ENCODE data around the gene FOXG1. TPM values are rescaled to one million over a fixed set of nuclear protein-coding genes. Genes with fewer than 3 reads are reported as not detected.

Gene FOXG1
- total and polyA plus RNA-seq, 2 of the 4 experiments (the other 2 are of a cell fraction), result not detected

DNA sequence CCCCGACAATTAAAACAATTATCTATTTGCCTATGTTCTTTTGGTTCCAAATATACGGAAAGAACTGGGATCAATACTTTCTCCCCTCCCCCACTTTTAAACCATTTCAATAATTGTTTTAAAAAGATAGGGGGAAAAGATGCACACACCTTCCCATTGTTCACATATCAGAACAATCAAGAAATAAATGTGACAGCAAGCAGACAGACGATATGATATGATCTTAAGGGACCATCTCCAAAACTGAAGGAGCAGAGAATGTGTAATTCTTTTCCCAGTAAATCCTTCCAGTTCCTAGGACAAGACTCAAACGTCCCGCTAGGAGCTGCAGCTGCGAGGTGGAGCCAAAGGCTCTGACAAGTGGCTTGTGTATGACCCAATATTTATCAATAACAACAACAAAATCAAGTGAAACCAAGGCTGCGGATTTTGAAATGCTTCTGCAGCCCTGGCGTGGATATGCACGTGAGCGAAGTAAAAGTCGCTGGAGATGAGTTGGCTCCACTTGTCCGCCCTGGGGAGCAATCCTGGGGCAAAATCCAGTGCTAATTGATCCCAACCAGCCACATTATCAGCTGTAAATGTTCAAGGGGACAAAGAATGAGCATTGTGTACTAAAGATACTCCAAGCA, 8.2 kb upstream of the FOXG1 start:
- no peak overlapping the region for H3K27ac ChIP-seq (ENCODE audit: insufficient read depth, low read length)
- WGBS, 2 experiments (ENCODE audit: extremely low coverage in 2 of 2, insufficient read length in 1 of 2), result 20% methylated on average over 1 of the region's 12 CpGs; no CpG with 5 or more reads in 1 of the 2 experiments
- CTCF ChIA-PET, result interaction anchor here (0.9 to 2.1 kb wide), 5 partner anchors 17 to 1613 kb away, joined by 3 to 6 read pairs (median 3); no protein-coding TSS in a partner anchor

More for the DNA sequence above, 8.2 kb upstream of the FOXG1 start:
- no peak overlapping the region for H2AK9ac ChIP-seq (replicated peaks; ENCODE audit: low read depth, low read length, poor library complexity)
- H2AFZ ChIP-seq (replicated peaks; ENCODE audit: low read length, poor library complexity), result no peak overlapping the region
- no peak for ATAC-seq (ENCODE audit: low read depth)
- intact Hi-C loops (cut with micrococcal nuclease), result loop anchor here (5.0 to 10.0 kb wide), 2 partner anchors 1166 to 1249 kb away; partner anchors contain the start of gene PRKD1
- no peaks in the 10 kb centered on the region for H3K9me1 ChIP-seq (ENCODE audit: insufficient read depth, low read length)
- H2AK5ac ChIP-seq (ENCODE audit: low read depth, low read length), result no peak overlapping the region
- dilution Hi-C loops (cut with HindIII; ENCODE audit: low sequenced_read_pairs, unreplicated experiment), result loop anchor here (10.0 kb wide), 1 partner anchor 776 kb away; no protein-coding TSS in a partner anchor
- no peak overlapping the region for H3K56ac ChIP-seq (ENCODE audit: extremely low read depth, insufficient read depth, low read length)
- no TSS peak for BruUV-seq (replicated peaks)
- no peak overlapping the region for H3K4ac ChIP-seq (ENCODE audit: low read depth, low read length)
- H3K18ac ChIP-seq (ENCODE audit: low read depth, low read length), result no peak overlapping the region
- H3K14ac ChIP-seq (replicated peaks; ENCODE audit: low read depth, low read length), result no peak overlapping the region
- in situ Hi-C loops (cut with MboI; ENCODE audit: low sequenced_read_pairs), result loop anchor here (10.0 to 25.0 kb wide), 2 partner anchors 1254 to 1456 kb away; no protein-coding TSS in a partner anchor
- DNase-seq, result no peak
- H3K27me3 ChIP-seq (ENCODE audit: control insufficient read depth, insufficient read depth, low read length), result peaks cover 78% of the 10 kb centered on the region
- TF ChIP-seq FOS (IDR thresholded peaks at IDR 0.05; ENCODE audit: low read depth, low read length), result no peak
- no peak for TF ChIP-seq SMC3 (IDR thresholded peaks at IDR 0.05; ENCODE audit: low read depth, low read length)
- TF ChIP-seq BHLHE40 (IDR thresholded peaks at IDR 0.05; ENCODE audit: low read depth, low read length), result no peak
- no peak for TF ChIP-seq RFX5 (IDR thresholded peaks at IDR 0.05; ENCODE audit: low read depth, low read length)
- no peak for TF ChIP-seq RAD21 (IDR thresholded peaks at IDR 0.05; ENCODE audit: low read length)
- TF ChIP-seq RCOR1 (IDR thresholded peaks at IDR 0.05; ENCODE audit: insufficient replicate concordance, low read length), result no peak
- no peak for TF ChIP-seq POLR2A (IDR thresholded peaks at IDR 0.05; ENCODE audit: low read depth, low read length)
- H4K20me1 ChIP-seq (ENCODE audit: insufficient read depth, low read length), result no peaks in the 10 kb centered on the region
- no peaks in the 10 kb centered on the region for H3K79me1 ChIP-seq (ENCODE audit: low read depth in 1 of 2, low read length in 2 of 2)
- H3K4me3 ChIP-seq (ENCODE audit: insufficient read depth, low read depth, low read length), result no peak overlapping the region
- H2BK15ac ChIP-seq (ENCODE audit: low read depth, low read length), result no peak overlapping the region
- H3K9ac ChIP-seq (ENCODE audit: low read depth, low read length), result no peak overlapping the region
- H3K9me3 ChIP-seq (ENCODE audit: control insufficient read depth, insufficient read depth, low read length), result peaks cover 4% of the 10 kb centered on the region
- no peak overlapping the region for H2BK5ac ChIP-seq (ENCODE audit: low read depth, low read length, poor library complexity, severe bottlenecking)
- no peak overlapping the region for H2BK20ac ChIP-seq (ENCODE audit: low read depth, low read length)
- H4K91ac ChIP-seq (ENCODE audit: insufficient read depth, low read depth, low read length), result no peak overlapping the region
- H3K23ac ChIP-seq (ENCODE audit: low read depth, low read length), result no peak overlapping the region
- no peak overlapping the region for H2BK120ac ChIP-seq (ENCODE audit: low read depth, low read length)
- POLR2A ChIA-PET (ENCODE audit: unreplicated experiment), result no interaction called here
- H4K5ac ChIP-seq (ENCODE audit: low read depth, low read length), result no peak overlapping the region
- no peaks in the 10 kb centered on the region for H3K36me3 ChIP-seq (ENCODE audit: control insufficient read depth, insufficient read depth, low read length)
- no peaks in the 10 kb centered on the region for H3K4me1 ChIP-seq (ENCODE audit: control insufficient read depth, insufficient read depth, low read length)
- H3K4me2 ChIP-seq (ENCODE audit: low read depth, low read length), result no peak overlapping the region
- no peak overlapping the region for H4K8ac ChIP-seq (ENCODE audit: low read depth in 2 of 2, low read length in 2 of 2)
